ENCODE data around the gene OBSL1.

OBSL1 gene

GRCh38 chr2:219540784-219541504, 30.4 kb downstream of the OBSL1 start:
- TF ChIP-seq USF1 (IDR thresholded peaks at IDR 0.05) (no peak), REST (IDR thresholded peaks at IDR 0.05; ENCODE audit: low read depth) (no peak), TEAD4 (IDR thresholded peaks at IDR 0.05) (no peak), CEBPB (IDR thresholded peaks at IDR 0.05) (no peak), CREB1 (IDR thresholded peaks at IDR 0.05; ENCODE audit: low read depth) (no peak), TCF12 (IDR thresholded peaks at IDR 0.05; ENCODE audit: low read depth) (no peak)

- TF ChIP-seq NFIC (IDR thresholded peaks at IDR 0.05) = no peak
- no peak for TF ChIP-seq MAX (IDR thresholded peaks at IDR 0.05)
Measured at GRCh38 chr2:219539926-219540678, 31.2 kb downstream of the OBSL1 start.

- TF ChIP-seq CREB1 (IDR thresholded peaks at IDR 0.05; ENCODE audit: low read depth) = no peak
Measured at GRCh38 chr2:219538956-219539788, 32.2 kb downstream of the OBSL1 start.

GRCh38 chr2:219538504-219538951, 32.8 kb downstream of the OBSL1 start:
- TF ChIP-seq NFIC (IDR thresholded peaks at IDR 0.05) (peak; percentile 34; the same call in 1 of the 2 replicates), RAD21 (IDR thresholded peaks at IDR 0.05; ENCODE audit: low read depth) (no peak)

GRCh38 chr2:219537657-219538488, 33.5 kb downstream of the OBSL1 start:
- TF ChIP-seq USF1 (IDR thresholded peaks at IDR 0.05) (no peak), TEAD4 (IDR thresholded peaks at IDR 0.05) (no peak), EGR1 (IDR thresholded peaks at IDR 0.05) (no peak), CREB1 (IDR thresholded peaks at IDR 0.05; ENCODE audit: low read depth) (no peak), CEBPB (IDR thresholded peaks at IDR 0.05) (no peak), REST (IDR thresholded peaks at IDR 0.05; ENCODE audit: low read depth) (no peak), MAX (IDR thresholded peaks at IDR 0.05) (no peak), FOXM1 (IDR thresholded peaks at IDR 0.05; ENCODE audit: borderline replicate concordance, low read depth) (no peak), YY1 (IDR thresholded peaks at IDR 0.05; ENCODE audit: low read depth) (no peak), TAF1 (IDR thresholded peaks at IDR 0.05; ENCODE audit: low read depth) (no peak), TCF12 (IDR thresholded peaks at IDR 0.05; ENCODE audit: low read depth) (no peak), EP300 (IDR thresholded peaks at IDR 0.05; ENCODE audit: borderline replicate concordance) (no peak), ZBTB7A (IDR thresholded peaks at IDR 0.05; ENCODE audit: low read depth) (no peak), NFIC (IDR thresholded peaks at IDR 0.05) (no peak), RAD21 (IDR thresholded peaks at IDR 0.05; ENCODE audit: low read depth) (no peak)
